Duodenal mucosa (tissue), 2 donors: Measurements from ENCODE around the gene MAD1L1.
"Not testable (repeated sequence)": the region's sequence is repeated elsewhere in the genome, so short reads cannot be mapped to it uniquely, and the experiment has no call there.

Experiments used
- H3K27ac ChIP-seq: one replicate; pipeline ENCODE4 v1.7.0; 2013; ENCODE audit warnings: low read depth, low read length
- H3K27me3 ChIP-seq, 2 donors: one replicate each; pipeline ENCODE4 v1.7.0; 2013; ENCODE audit warnings: low read length in 2 of 2, control low read depth in 1 of 2; ENCODE audit not compliant: insufficient read depth in 2 of 2, control insufficient read depth in 1 of 2
- H3K36me3 ChIP-seq, 2 donors: one replicate each; pipeline ENCODE4 v1.7.0; 2013; ENCODE audit warnings: low read length in 2 of 2, control low read depth in 1 of 2; ENCODE audit not compliant: insufficient read depth in 2 of 2, control insufficient read depth in 1 of 2
- H3K4me1 ChIP-seq, 2 donors: one replicate each; pipeline ENCODE4 v1.7.0; 2013; ENCODE audit warnings: low read length in 2 of 2, control low read depth in 1 of 2; ENCODE audit not compliant: insufficient read depth in 2 of 2, control insufficient read depth in 1 of 2
- H3K4me3 ChIP-seq, 2 donors: one replicate each; pipeline ENCODE4 v1.7.0; 2013; ENCODE audit warnings: low read length in 2 of 2, low read depth in 1 of 2
- H3K9ac ChIP-seq, 2 donors: one replicate each; pipeline ENCODE4 v1.7.0; 2013; ENCODE audit warnings: low read length in 2 of 2, low read depth in 1 of 2
- H3K9me3 ChIP-seq, 2 donors: one replicate each; pipeline ENCODE4 v1.7.0; 2013; ENCODE audit warnings: low read length in 2 of 2, control low read depth in 1 of 2; ENCODE audit not compliant: control insufficient read depth in 1 of 2

Gene MAD1L1

DNA sequence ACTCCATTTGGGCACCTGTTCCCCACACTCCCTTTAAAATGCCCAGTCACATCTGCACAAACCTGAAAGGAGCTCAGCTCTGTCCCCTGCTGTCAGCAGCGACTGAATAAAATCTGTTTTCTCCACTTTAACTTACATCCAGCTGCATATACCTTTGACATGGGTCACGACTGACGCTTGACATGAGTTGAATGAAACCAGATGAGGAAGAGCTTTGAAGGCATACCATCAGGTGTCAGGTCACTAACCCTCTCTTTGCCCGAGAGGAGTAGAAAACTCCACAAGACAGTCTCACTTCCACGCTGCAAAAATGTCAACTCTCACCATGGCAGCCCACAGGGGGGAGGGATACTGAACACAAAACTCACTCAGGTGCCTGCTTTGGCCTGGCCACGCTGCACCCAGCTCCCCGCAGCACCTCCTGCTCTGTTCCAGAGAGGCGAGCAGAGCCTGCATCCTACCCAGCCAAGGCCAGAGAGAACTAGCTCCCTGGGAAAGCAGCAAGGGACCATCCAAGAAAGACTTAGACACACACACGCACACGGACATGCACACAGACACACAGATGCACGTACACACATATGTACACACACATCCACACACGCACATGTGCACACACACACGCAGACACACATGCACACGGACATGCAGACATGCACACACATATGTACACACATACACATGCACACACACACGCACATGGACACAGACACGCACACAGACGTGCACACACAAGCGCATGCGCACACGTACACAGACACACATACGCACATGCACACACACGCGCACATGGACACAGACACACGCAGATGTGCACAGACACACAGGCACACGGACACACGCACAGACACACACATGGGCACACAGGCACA is 191.0 kb downstream of the MAD1L1 start:
- Histone ChIP-seq H3K9me3 (peaks cover 2 to 3% of the 10 kb centered on the region in 2 donors), H3K9ac (no peak overlapping the region), H3K4me3 (no peak overlapping the region), H3K4me1 (peaks cover 5 to 15% of the 10 kb centered on the region in 2 donors), H3K27me3 (no peaks in the 10 kb centered on the region), H3K27ac (no peak overlapping the region), H3K36me3 (peaks cover 0 to 11% of the 10 kb centered on the region in 2 donors)

DNA sequence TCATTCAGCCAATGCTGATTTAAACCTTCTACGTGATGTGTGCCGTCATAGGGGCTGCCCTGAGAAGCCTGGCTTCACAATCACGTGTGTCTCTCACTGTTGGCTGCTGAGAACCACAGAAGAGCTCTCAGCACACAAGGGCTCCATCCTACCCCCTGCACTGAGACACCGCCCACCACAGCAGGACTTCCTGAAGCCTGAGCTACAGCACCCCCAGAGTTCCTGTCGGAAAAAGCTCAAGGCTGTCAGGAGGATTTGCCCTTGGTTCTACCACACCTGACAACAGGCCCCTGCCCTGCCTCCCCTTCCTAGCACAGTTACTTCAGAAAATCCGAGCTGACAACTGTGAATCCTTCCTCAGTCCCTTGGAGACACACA is 191.9 kb downstream of the MAD1L1 start:
- Histone ChIP-seq H3K4me3 (no peak overlapping the region), H3K9me3 (peaks cover 2 to 3% of the 10 kb centered on the region in 2 donors), H3K4me1 (peaks cover 5 to 15% of the 10 kb centered on the region in 2 donors), H3K27ac (no peak overlapping the region), H3K27me3 (no peaks in the 10 kb centered on the region), H3K36me3 (peaks cover 0 to 11% of the 10 kb centered on the region in 2 donors), H3K9ac (no peak overlapping the region)

DNA sequence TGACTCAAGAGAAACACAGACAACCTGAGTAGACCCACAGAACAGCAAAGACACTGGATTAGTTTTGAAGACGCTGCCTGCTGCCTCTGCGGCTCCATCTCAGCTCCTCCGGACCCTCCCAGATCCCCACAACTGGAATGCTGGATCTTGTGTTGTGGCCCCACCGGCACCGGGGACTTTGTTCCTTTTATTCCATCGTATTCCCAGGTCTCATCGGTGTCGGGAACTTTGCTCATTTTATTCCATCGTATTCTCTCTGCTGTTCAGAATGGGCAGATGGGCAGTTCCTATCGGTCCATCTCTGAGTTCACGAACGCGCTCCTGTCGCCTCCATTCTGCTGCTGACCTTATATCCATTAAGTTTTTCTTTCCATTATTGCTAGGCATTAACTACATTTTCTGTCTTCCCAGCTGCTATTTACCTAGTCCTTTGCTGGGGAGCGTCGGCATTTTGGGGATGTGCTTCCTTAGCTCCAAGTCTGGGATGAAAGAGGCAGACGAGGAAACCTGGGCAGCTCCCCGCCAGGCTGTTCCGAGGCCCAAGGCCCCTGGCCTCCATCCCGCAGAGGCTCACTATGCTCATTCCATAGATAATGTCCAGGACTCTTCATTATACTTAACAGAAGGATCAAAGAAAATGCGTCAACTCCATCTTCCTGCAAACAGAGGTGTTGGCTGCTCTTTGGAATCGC is 192.4 kb downstream of the MAD1L1 start:
- Histone ChIP-seq H3K4me3 (no peak overlapping the region), H3K27me3 (no peaks in the 10 kb centered on the region), H3K27ac (no peak overlapping the region), H3K9ac (no peak overlapping the region), H3K9me3 (peaks cover 2 to 3% of the 10 kb centered on the region in 2 donors), H3K4me1 (peaks cover 5 to 15% of the 10 kb centered on the region in 2 donors), H3K36me3 (peaks cover 0 to 11% of the 10 kb centered on the region in 2 donors)

DNA sequence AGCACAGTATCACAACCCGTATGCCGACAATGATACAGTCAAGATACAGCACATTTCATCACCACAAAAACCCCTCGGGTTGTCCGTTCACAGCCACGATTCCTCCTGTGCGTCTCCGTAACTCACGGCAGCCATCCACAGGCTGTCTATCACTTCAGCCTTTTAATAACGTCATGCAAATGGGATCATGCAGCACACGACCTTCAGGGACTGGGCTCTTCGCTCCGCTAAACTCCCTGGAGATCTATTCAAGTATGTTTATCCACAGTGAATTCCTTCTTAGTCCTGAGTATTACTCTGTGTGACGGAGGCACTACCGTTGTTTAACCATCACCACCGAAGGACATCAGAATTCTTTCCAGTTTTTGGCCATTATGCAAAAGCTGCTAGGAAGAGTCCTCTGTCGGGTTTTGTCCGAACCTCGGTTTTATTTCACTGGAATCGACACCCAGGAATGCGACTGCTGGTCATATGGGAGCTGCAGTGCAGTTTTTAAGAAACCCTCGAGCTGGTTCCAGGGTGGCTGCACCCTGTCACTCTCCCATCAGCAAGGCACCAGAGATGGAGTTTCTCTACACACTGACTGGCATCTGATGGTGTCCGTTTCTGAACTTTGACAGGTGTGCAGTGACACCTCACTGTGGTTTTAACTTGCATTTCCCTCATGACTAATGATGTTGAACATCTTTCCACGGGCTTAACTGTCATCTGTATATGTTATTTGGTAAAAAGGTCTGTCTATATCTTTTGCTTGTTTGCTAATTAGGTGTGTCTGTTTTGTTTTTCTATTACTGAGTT is 193.6 kb downstream of the MAD1L1 start:
- Histone ChIP-seq H3K4me3 (no peak overlapping the region), H3K36me3 (peaks cover 0 to 11% of the 10 kb centered on the region in 2 donors), H3K4me1 (peaks cover 5 to 15% of the 10 kb centered on the region in 2 donors), H3K9me3 (peaks cover 2 to 3% of the 10 kb centered on the region in 2 donors), H3K27ac (no peak overlapping the region), H3K27me3 (no peaks in the 10 kb centered on the region), H3K9ac (no peak overlapping the region)

DNA sequence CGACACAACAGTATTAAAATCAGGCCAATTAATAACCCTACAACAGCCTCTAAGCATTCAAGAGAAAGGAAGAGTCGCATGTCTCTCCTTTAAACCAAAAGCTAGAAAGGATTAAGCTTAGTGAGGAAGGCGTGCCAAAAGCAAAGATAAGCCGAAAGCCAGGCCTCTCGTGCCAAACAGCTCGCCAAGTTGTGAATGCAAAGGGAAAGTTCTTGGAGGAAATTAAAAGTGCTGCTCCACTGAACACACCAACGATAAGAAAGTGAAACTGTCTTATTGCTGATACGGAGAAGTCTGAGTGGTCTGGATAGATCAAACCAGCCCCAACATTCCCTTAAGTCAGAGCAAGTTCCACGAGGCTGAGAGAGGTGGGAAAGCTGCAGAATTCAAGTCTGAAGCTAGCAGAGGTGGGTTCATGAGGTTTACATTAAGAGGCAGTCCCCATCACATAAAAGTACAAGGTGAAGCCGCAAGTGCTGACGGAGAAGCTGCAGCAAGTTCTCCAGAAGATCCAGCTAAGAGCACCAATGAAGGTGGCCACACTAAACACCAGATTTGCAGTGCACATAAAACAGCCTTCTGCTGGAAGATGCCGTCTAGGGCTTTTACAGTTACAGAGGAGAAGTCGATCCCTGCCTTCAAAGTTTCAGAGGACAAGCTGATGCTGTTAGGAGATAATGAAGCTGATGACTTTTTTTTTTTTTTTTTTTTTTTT is 194.8 kb downstream of the MAD1L1 start:
- H3K27ac ChIP-seq: no peak overlapping the region
- peak overlapping the region; percentile 64 to 84 for H3K4me3 ChIP-seq
- H3K9ac ChIP-seq: peak overlapping the region; percentile 21 to 64

DNA sequence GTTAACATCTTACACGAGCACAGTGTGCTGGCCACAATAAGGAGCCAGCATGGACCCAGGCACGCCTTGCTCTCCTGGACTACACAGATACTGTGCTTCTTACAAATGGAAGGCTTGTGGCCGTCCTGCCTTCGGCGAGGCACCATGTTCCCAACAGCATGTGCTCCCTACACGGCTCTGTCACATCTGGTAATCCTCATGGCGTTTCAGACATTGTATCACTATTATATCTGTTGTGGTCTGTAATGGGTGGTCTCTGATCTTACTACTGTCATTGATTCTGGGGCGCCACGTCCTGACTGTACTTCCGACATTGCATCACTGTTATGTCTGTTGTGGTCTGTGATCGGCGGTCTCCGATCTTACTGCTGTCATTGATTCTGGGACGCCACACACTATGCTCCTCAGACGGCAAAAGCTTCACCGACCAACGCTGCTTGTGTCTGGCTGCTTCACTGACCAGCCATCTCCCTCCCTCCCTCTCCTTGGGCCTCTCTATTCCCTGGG is 195.4 kb downstream of the MAD1L1 start:
- Histone ChIP-seq H3K4me3 (peak overlapping the region; percentile 64 to 84), H3K9ac (peak overlapping the region; percentile 21 to 64)

More for the DNA sequence above, 194.8 kb downstream of the MAD1L1 start:
- peaks cover 5 to 15% of the 10 kb centered on the region in 2 donors for H3K4me1 ChIP-seq
- H3K27me3 ChIP-seq: no peaks in the 10 kb centered on the region
- H3K36me3 ChIP-seq: peaks cover 0 to 11% of the 10 kb centered on the region in 2 donors
- H3K9me3 ChIP-seq: peaks cover 2 to 3% of the 10 kb centered on the region in 2 donors

DNA sequence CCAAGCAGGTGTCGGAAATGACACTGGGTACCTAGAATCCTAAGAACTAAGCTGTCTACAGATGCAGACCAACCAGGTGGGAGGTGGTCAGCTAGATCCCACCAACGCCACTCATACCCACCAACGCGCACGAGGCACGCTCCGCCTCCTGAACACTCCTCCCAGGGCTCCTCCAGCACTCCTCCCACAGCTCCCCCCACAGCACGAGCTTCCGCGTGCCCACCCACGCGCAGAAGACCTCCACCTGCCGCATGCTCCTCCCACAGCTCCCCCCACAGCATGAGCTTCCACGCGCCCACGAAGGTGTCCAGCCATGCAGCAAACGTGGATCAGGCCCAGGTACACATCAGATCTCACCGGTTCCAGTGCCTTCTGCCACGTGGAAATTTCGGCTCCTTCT is 196.0 kb downstream of the MAD1L1 start:
- Histone ChIP-seq H3K27ac (no peak overlapping the region), H3K4me1 (peaks cover 5 to 15% of the 10 kb centered on the region in 2 donors), H3K36me3 (no peaks in the 10 kb centered on the region), H3K9me3 (no peaks in the 10 kb centered on the region), H3K4me3 (no peak overlapping the region), H3K9ac (no peak overlapping the region), H3K27me3 (no peaks in the 10 kb centered on the region)

More for the DNA sequence above, 195.4 kb downstream of the MAD1L1 start:
- Histone ChIP-seq H3K36me3 (peaks cover 0 to 6% of the 10 kb centered on the region in 2 donors), H3K27ac (no peak overlapping the region), H3K4me1 (peaks cover 5 to 15% of the 10 kb centered on the region in 2 donors), H3K27me3 (no peaks in the 10 kb centered on the region), H3K9me3 (peaks cover 0 to 2% of the 10 kb centered on the region in 2 donors)

DNA sequence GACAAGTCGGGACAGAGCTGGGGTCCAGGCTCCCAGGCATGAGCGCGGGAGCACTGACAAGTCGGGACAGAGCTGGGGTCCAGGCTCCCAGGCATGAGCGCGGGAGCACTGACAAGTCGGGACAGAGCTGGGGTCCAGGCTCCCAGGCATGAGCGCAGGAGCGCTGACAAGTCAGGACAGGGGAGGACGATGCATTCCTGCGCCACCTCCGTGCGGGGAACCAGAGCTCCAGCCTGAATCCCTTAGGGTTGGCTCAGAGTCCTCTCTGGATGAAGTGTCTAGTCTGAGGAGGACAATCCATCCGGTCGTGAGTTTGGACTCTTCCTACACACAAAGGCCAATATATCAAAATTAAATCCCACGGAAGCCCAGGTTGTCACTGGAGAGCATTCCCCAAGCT is 196.5 kb downstream of the MAD1L1 start:
- H3K4me3 ChIP-seq, H3K27me3 ChIP-seq, H3K27ac ChIP-seq, H3K9me3 ChIP-seq, H3K9ac ChIP-seq, H3K36me3 ChIP-seq: not testable (repeated sequence)
- H3K4me1 ChIP-seq: peaks cover 5 to 15% of the 10 kb centered on the region in 2 donors
